Embryonic facial prominence (tissue), 1 donor: ENCODE measurements around the gene KMT2C.
"Not testable (repeated sequence)": the region's sequence is repeated elsewhere in the genome, so short reads cannot be mapped to it uniquely, and the experiment has no call there.

Source experiments
- DNase-seq: peaks from one replicate; pipeline ENCODE4 v3.0.0-alpha.2; 2016; ENCODE audit errors: extremely low spot score

KMT2C gene

DNA sequence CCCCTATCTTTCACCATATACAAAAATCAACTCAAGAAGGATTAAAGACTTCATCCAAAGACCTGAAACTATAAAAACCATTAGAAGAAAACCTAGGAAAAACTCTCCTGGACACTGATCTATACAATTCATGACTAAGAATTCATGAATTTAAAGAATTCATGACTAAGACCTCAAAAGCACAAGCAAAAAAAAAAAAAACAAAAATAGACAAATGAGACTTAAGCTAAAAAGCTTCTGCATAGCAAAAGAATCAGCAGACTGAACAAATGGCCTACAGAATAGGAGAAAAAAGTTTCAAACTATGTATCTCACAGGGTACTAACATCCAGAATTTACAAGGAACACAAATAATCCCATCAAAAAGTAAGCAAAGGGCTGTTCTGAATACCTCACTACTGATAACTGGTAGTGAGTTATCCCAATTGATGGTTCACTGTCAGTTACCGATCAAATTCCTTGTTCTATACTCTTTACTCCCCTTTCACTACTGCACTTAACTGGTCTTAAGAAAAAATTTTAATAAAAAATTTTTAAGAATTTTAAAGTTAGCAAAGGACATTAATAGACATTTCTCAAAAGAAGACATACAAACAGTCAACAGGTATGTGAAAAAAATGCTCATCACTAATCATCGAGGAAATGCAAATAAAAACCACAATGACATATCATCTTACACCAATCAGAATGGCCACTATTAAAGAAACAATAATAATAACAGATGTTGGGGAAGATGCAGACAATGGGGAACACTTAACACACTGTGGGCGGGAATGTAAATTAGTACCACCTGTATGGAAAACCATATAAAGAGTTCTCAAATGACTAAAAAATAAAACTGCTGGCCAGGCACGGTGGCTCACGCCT lies 33.2 kb downstream of the KMT2C start:
- DNase-seq: no peak

- no peak for DNase-seq
These were observed 36.5 kb downstream of the KMT2C start for GRCh38 chr7:152399344-152399743.

- DNase-seq: no peak
These were observed 40.7 kb downstream of the KMT2C start for GRCh38 chr7:152395112-152395511.

GRCh38 chr7:152394214-152394613 lies 41.6 kb downstream of the KMT2C start:
- DNase-seq: not testable (repeated sequence)

DNA sequence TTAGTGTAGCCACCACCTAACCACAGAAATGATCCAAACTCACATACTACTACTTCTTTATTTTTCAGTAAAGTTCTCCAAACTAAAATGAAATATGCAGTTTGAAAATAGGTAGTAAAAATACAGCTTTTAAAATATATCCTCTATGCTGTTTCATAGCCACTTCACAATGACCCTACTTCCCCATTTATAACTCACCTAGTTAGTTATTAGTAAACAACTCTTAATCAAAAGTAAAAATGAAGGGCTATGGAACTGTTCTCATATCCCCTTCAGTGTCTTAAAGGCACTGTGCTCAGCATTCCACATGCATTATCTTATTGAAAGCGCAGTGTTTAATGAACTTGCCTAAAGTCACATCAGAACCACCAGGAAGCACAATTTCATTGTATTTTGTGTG lies 43.5 kb downstream of the KMT2C start:
- DNase-seq: no peak

DNA sequence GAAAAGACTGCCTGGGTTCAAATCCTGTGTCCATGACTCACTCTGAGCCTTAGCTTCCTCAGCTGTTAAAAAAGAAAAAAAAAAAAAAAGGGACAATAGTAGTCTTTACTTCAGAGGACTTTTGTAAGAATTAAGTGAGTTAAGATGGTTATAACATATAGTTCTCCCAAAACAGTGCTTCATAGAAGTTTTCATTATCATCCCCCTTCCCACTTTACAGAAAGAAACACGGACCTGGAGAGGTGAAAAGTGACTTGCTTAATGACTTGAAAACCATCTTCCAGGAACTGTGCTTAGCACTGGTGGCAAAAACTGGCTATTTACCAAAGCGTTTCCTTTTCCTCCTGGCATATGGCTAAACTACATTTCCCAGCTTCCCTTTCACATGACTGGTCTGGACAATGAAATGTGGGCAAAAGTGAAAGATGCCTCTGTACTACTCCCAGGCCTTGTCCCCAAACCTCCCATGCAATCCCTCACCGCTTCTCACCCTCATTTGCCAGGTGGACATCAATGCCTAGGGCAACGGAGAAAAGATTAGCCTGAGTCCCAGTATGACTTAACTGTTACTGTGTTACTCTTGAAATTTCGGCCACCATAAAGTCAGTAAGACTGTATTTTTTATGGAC lies 49.6 kb downstream of the KMT2C start:
- DNase-seq: not testable (repeated sequence)

DNA sequence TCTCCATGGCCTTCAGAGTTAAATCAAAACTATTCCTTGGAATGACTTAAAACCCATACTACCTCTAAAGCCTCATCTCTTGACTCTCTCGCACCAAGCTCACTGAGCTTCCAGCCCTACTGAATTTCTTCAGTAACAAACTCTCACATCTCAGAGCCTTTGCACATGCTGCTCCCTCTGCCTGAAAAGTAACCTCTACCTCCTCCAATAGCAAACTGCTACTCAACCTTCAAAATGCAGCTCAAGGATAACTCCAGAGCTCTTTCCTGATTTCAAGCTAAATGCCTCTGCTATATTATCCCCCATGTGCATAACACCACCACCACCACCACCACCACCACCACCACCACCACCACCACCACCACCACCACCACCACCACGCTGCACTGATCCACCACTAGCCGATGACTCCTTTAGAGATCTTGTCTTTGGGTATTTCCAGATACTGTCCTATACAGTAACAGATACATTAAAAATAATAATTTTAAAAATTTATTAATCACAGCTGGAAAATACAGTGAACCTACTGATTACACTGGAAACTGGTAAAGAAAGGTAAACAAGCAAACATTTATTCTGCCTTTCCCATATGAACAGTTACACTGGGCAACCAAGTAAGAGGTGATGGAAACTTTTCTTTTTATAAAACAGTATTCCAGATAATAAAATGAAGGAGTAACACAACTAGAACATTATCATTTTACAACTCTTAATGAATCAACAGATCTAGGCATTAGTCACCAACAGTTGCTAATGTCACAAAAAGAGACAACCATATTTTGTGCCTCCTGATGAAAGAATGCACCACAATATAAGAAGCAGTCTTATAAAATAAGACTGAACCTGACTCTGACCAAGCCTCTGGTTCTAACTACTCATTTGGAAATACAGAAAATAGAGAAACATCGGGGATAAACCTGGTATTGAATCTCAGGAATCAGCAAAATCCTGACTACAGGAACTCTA lies 51.3 kb downstream of the KMT2C start:
- DNase-seq: not testable (repeated sequence)

DNA sequence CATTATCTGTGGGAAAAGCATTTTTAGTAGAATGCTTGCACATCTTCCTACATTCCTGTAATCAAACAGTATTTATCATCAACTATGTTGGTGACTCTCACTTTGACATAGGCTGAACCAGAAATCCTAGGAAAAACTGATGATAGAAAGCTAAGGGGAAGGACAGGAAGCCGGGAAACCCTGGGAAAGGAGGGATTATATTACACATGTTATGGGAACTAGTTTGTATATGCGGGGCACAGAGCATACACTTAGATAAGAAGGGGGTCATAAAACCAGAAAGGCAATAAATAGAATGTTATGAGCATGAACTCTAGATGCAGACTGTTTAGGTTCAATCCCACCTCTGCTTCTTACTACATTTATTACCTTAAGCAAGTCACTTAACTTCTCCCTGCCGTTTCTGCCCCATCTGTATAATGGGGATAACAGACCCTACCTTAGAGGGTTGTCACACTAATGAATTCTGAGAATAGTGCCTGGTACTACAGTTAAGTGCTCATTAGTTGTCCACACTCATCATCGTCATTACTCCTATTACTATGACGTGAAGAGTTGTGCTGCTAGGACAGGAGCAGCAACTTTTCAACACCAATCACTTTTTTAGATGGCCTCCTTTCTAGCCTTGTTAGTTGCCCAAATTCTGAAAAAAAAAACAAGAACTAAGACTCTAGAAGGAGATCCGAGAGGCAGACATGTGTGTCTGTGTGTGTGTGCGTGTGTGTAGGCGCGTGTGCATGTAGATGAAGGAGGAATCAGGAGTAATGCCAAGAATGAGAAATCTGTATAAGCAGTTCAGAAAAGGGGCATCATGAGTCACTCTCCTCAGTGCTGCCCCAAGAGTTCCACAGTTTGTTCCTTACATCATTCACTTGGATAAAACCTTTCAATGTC lies 52.2 kb downstream of the KMT2C start:
- no peak for DNase-seq

- no peak for DNase-seq
These were observed 53.6 kb downstream of the KMT2C start for GRCh38 chr7:152382244-152382643.

GRCh38 chr7:152380931-152381578 lies 54.7 kb downstream of the KMT2C start:
- DNase-seq: not testable (repeated sequence)

GRCh38 chr7:152378497-152378896 lies 57.3 kb downstream of the KMT2C start:
- not testable (repeated sequence) for DNase-seq

DNA sequence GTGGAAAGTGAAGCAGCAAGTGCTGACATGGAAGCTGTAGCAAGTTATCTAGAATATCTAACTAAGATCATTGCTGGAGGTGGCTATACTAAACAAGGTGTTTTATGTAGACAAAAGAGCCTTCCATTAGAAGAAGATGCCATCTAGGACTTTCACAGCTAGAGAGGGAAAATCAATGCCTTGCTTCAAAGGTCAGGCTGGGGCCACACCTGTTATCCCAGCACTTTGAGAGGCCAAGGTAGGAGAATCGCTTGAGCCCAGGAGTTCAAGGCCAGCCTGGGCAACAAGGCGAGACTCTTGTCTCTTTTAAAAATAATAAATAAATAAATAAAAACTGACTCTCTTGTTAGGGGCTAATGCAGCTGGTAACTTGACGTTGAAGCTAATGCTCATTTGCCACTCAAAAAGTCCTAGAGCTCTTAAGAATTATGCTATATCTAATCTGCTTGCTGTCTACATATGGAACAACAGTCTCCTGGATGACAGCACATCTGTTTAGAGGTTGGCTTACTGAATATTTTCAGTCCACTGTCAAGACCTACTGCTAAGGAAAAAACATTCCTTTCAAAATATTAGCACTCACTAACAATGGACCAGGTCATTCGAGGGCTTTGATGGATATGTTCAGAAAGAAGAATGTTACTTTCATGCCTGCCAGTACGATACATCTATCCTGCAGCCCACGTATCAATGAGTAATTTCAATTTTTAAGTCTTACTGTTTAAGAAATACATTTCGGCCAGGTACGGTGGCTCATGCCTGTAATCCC lies 58.9 kb downstream of the KMT2C start:
- DNase-seq: not testable (repeated sequence)

DNA sequence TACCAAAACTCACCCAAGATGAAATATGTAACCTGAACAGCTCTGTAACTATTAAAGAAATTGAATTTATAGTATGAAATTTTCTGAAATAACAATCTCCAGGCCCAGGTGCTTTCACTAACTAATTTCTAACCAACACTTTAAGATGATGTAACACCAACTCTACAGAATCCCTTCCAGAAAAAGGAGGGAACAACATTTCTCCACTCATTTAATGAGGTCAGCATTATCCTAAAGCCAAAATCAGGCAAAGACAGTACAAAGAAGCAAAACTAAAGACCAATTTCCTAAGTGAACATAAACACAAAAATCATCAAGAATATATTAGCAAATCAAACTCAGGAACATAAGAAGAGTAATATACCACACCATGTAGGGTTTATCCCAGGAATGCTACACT lies 65.5 kb downstream of the KMT2C start:
- no peak for DNase-seq

DNA sequence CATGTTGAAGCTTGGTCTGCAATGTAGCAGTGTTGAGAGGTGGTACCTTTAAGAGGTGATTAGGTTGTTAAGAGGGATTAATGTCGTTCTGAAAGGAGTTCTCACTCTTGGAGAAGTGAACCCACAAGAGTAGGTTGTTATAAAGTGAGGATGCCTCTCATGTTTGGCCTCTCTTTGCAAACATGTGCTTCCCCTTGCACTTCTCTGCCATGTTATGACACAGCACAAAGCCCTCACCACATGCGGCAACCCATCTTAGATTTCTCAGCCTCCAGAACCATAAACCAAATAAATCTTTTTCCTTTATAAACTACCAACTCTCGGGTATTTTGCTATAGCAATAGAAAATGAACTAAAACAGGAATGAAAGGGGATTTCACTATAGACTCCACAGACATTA lies 66.3 kb downstream of the KMT2C start:
- no peak for DNase-seq

DNA sequence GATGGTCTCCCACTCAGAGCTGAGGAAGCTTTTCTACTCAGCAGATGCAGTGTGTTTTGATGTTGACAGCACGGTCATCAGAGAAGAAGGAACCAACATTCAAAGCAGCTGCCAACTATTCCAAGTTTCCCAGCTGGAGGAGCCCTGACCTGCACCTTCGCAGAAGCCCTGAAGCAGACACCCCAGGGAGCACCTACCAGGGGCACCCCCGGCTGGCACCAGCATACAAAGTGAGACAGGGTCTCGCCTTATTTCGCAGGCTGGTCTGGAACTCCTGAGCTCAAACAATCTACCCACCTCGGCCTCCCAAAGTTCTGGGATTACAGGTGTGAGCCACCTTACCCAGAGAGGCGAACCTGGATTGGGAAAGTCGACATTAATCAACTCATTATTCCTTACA lies 68.6 kb downstream of the KMT2C start:
- no peak for DNase-seq

- no peak for DNase-seq
These were observed 69.1 kb downstream of the KMT2C start for GRCh38 chr7:152366662-152367061.

DNA sequence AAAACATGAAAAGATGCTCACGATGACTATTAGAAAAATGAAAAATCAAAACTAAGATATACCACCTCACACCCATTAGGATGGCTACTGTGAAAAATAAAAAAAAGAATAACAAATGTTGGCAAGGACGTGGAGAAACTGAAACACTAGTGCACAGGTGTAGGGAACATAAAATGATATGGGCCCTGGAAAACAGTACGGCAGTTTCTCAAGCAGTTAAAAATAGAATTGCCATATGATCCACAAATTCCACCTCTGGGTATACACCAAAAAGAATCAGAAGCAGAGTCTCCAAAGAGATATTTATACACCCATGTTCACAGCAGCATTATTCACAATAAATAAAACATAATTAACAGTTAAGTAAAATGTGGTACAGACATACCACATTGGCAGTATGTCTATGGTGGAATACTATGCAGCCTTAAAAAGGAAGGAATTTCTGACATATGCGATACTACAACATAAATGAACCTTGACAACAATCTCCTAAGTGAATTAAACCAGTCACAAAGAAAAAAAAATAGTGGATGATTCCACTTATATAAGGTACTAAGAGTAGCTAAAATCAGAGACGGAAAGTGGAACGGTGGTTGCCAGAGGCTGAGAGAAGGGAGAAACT lies 69.7 kb downstream of the KMT2C start:
- DNase-seq: no peak

DNA sequence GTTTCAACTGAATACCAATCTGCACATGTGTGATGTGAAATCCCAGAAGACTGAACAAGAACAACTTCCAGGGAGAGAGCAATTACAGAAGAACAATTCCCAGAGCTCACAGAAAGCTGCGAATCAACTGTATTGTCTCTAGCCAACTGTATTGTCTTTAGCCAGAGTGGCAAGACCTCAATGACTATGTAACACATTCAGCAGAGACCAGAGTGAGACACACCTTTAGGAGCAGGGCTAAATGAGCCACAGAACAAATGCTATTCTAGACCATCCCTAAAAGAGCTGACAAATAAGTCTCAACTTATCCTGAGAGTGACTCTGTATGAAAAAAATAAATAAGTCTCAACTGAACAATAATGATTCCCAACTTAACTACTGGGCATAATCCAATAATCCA lies 72.0 kb downstream of the KMT2C start:
- DNase-seq: no peak
